Activated CD4-positive, alpha-beta T cell treated with anti-CD3 and anti-CD28 coated beads, Interleukin-2, Interleukin-4, amounts not matched to agents 100 ng/mL and 50 ng/mL, durations not matched to agents 16 hours and 8 hours (primary cell): Measurements from ENCODE around the gene TRPM6.
"Not testable (repeated sequence)": the region's sequence is repeated elsewhere in the genome, so short reads cannot be mapped to it uniquely, and the experiment has no call there.

Source experiments
- DNase-seq: peaks from one replicate; pipeline ENCODE4 v3.0.0-alpha.2; 2020; ENCODE audit warnings: low spot score

The TRPM6 gene

GRCh38 chr9:74856989-74857388 lies 30.7 kb downstream of the TRPM6 start:
- DNase-seq = no peak

GRCh38 chr9:74855072-74855471 lies 32.6 kb downstream of the TRPM6 start:
- DNase-seq = no peak

DNA sequence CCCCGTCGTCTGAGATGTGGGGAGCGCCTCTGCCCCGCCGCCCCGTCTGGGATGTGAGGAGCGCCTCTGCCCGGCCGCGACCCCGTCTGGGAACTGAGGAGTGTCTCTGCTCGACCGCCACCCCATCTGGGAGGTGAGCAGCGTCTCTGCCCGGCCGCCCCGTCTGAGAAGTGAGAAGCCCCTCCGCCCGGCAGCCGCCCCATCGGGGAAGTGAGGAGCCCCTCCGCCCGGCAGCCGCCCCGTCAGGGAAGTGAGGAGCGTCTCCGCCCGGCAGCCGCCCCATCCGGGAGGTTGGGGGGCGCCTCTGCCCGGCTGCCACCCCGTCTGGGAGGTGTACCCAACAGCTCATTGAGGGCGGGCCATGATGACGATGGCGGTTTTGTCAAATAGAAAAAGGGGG lies 34.7 kb downstream of the TRPM6 start:
- DNase-seq = not testable (repeated sequence)

GRCh38 chr9:74848153-74848525 lies 39.6 kb downstream of the TRPM6 start:
- peak; percentile 17 for DNase-seq

DNA sequence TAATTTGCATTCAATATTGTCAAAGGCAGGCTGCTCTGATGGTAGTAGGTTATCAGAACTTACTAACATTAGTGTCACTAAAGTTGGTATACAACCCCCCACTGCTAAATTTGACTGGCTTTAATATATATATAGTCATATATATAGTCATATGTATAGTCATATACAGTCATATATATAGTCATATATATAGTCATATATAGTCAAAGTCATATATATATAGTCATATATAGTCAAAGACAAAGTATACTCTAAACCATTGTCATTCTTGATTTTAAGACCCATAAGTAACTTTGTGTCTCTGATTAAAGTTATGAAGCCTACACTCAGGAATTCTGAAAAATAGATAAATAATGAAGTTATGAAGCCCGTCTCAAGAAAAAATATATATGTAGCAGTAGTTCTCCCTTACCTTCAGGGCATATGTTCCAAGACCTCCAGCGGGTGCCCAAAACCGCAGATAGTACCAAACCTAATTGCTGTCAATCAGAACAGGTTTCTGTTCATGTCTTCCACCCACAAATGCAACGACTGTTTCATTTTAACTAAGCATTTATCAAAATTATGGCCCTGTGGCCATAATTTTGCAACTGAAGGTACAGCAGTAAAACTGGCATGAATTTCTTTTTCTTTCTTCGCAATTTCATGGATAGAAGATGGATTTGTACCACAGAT lies 40.1 kb downstream of the TRPM6 start:
- peak; percentile 55 for DNase-seq

DNA sequence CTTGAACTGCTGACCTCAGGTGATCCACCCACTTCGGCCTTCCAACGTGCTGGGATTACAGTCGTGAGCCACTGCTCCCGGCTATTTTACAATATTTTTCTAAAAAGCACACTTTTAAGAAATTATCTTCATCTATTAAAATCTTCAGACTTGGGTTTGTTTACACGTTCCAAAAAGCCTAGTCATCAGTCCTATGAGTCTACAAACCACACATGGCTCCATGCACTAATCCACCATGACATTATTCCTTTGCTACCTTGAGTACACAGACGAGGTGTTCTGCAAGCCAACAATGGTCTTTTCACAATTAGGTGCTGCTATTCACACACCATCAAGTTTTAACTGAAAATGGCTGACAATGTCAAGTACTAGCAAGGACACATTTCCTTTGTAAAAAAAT lies 41.0 kb downstream of the TRPM6 start:
- DNase-seq = no peak

- no peak for DNase-seq
These were observed 49.4 kb downstream of the TRPM6 start for GRCh38 chr9:74838351-74838750.

DNA sequence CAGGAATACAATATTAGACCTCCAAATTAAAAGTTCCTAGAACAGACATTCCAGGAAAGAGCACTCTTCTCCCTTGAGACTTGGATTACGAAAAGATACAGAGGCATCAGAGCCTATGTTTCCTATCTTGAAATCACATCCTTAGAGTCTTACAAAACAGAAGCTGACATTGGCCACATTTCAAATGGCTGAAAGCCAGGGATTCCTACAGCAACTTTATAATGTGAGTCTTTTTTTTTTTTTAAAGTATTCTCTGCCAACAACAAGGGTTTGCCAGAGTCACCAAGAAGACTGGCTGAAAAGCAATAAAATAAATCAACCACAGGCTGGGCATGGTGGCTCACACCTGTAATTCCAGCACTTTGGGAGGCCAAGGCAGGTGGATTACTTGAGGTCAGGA lies 63.1 kb downstream of the TRPM6 start:
- no peak for DNase-seq

DNA sequence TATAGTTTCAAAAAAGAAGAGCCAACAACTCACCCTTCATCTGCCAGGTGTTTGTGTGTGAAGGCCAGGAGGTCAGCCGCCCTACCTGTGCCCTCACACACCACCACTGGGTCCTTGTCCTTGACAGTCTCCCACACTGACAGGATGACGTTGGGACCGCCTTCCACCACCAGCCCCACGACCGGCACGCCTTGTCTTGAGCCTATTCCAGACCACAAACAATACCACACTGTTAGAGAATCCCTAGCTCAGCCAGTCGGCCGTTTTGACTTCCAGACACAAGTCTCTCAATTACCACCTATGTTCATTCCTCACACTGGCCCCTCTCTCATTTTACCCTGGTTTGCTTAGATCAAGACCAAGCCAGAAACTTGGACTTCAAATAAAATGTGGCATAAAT lies 66.1 kb downstream of the TRPM6 start:
- DNase-seq = no peak

- no peak for DNase-seq
These were observed 69.9 kb downstream of the TRPM6 start for GRCh38 chr9:74817816-74818215.

- DNase-seq = no peak
These were observed 70.4 kb downstream of the TRPM6 start for GRCh38 chr9:74817281-74817810.

GRCh38 chr9:74810200-74810599 lies 77.5 kb downstream of the TRPM6 start:
- no peak for DNase-seq

DNA sequence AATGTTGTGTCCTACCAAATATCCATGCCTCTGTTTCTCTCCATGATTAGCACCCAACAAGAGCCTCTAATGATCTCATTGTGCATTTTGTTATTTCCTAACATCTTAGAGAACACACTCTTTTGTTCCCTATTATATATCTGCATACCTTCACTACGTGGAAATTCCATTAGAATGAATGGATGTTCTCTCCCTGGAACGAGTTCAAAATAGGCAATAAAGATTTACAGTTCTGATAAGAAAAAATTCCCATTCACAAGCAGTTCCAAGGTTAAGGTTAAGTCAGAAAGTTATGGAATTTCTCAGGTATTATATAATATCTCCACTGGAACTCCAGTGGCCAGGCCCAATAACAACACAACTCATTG lies 83.7 kb downstream of the TRPM6 start:
- DNase-seq = no peak

DNA sequence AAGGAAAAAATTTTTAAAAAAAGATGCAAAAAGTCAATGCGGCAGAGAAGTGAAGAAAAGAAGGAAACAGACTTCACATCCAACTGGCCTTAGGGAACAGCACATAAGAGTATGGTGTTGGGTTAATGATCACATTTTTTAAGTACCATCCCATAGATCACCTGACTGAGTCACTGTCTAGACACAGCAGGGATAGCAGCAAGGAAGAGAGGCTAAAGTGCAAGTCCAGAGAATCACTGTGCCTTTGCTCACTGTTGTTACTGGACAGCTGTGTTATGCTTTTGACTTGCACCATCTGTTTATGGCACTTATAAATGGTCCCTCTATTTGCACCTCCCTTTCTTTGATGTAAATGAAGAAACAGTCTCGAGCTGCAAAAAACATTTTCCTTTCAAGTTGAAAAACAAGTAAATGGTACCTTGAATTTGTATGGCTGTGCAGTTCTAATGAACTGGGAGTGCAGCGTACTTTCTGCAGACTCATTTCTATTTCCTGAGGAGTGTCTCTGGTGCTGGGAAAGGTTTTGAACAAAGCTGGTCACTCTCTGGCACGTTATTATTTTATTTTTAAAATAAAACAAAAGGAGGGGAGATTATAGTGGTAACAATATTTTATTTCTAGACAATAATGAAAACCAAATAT lies 84.2 kb downstream of the TRPM6 start:
- no peak for DNase-seq

DNA sequence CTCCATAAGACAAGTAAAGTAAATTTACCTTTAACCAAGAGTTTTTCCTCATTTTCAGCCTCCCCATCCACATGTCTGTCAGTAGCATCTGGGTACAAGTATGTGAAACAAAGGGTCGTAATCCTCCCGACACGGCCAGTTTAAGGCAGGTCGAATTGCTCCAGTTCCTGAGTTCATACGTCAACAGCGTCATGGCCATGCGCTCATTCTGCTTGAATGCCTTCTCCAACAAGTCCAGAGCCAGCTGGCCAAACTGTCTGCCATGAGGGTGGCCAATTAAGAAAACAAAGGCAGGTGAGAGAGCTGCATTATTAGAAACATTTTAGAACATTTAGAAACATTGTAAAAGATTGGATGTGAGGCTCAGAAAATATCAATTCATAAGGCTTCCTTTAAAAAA lies 87.5 kb downstream of the TRPM6 start:
- DNase-seq = no peak

DNA sequence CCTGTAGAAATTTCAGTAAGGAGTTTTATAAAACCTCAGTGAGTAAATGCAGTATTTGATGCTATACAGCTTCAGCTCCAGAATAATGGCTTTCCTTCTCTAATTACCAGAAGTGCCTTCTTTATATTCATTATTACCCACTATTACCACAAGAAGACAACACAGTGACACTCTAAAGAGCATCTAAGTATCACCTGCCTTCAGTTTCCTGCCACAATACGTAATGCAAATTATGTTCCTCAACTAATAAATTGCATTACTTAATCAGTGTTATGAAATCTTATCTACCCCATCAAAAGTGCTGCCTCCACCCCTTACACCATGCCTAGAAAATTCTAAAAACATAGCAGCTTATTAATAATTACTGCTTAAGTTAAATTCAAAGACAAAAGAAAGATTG lies 91.9 kb downstream of the TRPM6 start:
- DNase-seq = no peak

- no peak for DNase-seq
These were observed 92.6 kb downstream of the TRPM6 start for GRCh38 chr9:74795081-74795480.

GRCh38 chr9:74784506-74784905 lies 103.2 kb downstream of the TRPM6 start:
- no peak for DNase-seq

- DNase-seq = no peak
These were observed 104.3 kb downstream of the TRPM6 start for GRCh38 chr9:74783408-74783807.

DNA sequence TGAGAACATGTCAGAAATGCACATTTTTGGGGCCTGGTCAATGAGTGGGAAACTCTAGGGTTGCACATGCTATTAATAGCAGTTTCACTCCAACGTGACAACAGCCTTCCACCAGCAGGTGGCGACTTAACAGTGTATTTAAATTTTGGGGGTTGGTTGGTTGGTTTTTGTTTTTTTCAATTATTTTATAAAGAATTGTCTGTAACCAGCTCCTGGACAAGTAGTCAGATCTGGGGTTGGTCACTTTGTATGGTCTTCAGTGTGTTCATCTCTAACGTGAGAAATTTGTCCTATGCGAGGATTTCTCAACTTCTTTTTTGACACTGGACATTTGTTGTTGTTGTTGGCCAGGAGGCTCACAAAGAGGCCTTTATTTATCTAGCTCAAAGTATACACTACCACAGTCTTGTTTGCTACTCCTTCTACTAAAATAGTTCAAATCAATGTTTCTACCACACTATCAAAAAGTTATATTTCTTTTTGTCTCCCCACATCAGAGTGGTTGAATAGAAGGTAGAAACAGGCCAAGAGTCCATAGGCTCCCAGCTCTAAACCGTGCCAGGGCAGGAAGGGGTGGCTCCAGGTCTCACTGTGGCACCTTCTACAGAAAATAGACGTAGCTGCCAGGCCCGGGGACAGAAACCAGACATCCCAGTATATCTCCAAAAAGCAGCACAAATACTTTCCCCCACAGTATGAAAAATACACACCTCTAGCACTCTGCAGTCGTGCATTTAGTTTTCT lies 110.4 kb downstream of the TRPM6 start:
- peak; percentile 69 for DNase-seq

- no peak for DNase-seq
These were observed 112.3 kb downstream of the TRPM6 start for GRCh38 chr9:74775396-74775795.

GRCh38 chr9:74773886-74774479 lies 113.7 kb downstream of the TRPM6 start:
- peak; percentile 69 for DNase-seq

GRCh38 chr9:74772121-74772520 lies 115.6 kb downstream of the TRPM6 start:
- peak; percentile 49 for DNase-seq
